ENCODE measurements around the gene KCNIP1. TPM values are rescaled to one million over a fixed set of nuclear protein-coding genes. Genes with fewer than 3 reads are reported as not detected.
"Not testable (repeated sequence)": the region's sequence is repeated elsewhere in the genome, so short reads cannot be mapped to it uniquely, and the experiment has no call there.

The KCNIP1 gene
- polyA plus RNA-seq, 12 donors: 2.4 to 6.0 (median 3.4) TPM; not detected in 2

DNA sequence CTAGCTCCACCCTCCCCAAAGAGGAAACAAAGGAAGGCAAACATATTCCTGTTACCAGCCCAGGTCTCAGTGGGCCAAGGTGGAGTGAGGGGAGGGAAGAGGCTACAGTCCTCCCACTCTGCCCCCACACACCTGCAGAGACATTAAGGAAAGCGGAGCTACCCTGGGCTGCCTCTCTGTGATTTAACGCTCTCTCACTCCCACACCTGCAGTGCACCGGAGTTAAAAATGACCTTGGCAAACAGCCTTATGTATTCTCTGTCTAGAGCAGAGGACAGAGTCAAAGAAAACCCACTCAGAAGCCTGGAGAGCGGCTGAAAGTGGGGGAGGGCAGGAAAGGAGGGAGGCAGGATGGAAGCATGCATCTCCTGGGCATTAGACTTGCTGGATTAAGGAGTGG, 32.7 kb downstream of the KCNIP1 start:
- no peak for DNase-seq

DNA sequence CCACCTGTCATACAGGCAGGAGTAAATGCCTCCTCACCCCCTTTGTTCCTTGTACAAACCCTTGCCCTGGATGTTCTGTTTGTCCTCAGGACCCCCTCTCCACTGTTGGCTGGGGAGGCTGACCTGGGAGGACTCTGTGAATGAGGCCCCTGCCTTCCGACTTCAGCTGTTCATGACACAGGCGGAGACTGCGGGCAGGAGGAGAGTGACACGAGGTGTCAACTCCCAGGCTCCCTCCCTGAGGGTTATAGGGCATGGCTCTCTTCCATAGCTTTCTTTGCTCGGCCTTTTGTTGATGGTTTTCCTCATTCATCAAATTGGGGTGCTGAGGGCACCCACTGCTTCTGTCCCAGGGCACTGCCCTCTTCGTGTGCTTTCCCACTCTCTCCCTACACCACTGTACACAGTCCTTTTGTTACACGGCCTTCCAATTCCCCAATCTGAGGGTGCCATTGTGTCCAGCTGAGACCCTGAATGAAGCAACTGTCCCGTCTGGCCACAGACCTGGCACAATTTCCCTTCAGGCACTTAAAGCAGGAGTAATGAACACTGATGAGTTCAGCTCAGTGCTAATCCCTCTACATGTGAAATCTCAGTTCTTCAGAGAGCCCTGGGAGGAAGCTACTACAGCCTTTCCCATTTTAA, 33.8 kb downstream of the KCNIP1 start:
- DNase-seq: no peak

DNA sequence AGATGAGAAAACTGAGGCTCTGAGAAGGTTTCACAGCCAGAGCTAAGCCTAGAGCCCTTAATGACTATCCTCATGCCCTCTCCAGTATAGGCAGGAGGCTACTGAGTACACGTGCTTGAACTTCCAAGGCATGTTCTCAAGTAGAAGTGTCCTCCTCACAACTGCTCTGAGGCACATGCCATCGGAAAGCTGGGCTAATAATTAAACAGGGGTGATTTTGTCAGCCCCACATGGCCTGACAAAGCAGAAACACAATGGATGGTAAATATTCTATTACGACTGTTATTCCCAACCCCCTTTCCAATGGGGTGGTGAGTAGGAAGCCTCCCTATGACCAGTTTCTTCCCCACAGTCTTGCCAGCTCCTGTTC, 34.3 kb downstream of the KCNIP1 start:
- DNase-seq: no peak

DNA sequence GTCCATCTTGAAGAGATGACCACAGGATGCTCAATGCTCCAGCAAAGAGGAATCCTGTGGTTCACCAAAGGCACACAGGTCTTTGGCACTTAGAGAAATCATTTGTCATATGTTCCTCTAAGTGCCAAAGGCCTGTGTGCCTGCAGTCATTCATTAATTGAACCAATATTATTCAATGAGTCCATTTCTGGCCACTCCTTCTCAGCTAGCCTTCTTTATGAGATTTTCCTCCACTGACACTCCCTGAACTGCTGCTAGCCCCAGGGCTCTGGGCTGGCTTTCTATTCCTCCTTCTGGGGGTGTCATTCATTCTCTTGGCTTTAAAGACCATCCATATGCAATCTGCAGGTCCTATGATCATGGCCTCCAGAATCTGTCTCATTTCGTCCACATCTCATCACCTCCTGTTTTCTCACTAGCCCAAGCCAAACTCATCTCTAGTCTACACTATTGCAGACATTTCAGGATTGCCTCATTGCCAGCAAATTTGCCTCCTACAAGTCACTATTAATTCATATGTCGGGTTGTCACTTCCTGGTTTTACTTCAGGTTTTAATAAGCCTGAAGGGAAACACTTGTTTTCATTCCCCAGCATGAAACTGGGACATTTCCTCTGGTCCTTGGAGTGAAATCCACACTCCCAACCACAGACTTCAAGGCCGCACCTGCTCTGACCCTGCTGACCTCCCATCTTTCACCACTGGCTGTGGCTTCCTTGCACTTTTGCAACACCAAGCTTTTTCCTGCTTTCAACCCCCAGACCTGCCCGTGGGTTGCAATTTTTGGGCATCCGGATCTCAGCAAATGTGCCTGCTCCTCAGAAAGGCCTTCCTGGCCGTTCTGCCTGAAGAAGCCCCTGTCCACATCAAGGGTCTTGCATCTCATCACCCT, 35.1 kb downstream of the KCNIP1 start:
- DNase-seq: no peak

DNA sequence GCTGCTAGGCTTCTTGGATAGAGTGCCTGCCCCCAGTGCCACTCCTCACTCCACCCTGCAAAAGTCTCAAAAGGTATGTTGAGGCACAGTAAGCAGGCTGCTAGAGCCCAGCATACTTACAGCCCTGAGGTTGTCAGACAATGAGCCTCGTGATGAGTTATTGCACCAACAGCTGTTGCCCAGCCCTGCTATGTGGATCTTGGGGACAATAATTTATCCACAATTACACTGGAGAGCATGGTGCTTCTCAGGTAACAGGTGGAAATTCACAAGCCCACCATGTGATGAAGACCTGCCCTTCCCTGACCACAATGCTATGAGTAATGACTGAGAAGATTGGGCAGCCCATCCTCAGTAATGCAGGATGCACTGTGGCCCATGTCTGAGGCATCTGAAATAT, 36.5 kb downstream of the KCNIP1 start:
- DNase-seq: no peak

DNA sequence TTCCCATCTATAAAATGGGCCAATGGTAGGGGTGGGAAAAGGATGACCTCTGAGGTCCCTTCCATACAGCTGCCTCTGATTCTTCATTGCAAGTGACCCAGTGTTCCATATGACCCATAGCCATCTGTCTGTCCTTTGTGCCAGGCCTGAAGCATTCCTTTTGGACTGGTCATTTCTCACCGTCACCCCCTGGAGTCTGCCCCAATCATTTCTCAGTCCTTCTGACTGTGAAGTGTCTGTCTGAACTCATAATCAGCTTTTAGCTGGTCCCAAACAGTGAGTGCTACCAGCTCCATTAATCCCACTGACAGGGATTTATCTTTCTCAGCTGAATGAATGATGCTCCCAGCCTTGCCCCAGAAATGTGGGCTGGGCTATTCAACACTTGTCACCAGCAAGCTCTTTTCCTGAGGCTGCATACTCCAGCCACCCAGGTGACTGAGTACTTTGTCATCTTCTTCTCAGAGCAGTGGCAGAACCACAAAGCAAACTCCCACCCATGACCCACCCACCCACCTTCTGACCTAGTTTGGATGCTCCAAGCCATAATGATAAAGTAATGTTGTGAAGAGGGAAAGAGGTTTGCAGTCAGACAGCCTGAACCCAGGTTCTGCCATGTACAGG, 37.4 kb downstream of the KCNIP1 start:
- DNase-seq: no peak

DNA sequence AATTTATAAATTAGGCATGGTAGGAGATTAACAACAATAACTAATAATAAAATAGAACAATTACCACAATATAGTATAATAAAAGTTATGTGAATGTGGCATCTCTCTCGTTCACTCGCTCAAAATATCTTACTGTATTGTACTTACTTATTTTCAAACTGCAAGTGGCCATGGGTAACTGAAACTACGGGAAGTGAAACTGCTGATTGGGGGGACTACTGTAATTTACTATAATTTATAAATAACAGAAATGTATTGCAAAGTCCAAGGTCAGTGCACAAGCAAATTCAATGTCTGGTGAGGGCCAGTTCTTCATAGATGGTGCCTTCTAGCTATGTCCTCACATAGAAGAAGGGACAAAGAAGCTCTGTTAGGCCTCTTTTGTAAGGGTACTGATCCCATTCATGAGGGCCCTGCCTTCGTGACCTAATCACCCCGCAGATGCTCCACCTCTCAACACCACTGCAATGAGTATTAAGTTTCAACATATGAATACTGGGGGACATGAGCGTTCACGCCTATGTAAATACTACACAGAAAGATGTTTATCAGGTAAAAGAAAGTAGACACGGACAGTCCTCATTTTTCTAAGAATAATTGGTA, 39.0 kb downstream of the KCNIP1 start:
- DNase-seq: no peak

DNA sequence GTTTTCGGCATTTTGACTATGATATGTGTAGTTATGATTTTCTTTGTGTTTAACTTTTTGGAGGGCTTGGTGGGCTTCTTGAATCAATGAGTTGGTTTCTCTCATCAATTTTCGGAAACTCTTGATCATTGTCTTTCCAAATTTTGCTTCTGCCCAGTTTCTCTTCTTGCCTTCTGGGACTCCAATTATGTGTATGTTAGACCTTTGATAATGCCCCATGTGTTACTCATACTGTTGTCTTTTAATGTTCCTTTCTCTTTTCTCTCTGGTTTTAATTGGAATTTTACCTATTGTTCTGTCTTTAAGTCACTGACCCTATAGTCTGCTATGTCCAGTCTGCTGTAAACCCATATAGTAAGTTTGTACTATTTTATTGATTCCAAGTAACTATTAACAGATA, 41.5 kb downstream of the KCNIP1 start:
- DNase-seq: no peak

DNA sequence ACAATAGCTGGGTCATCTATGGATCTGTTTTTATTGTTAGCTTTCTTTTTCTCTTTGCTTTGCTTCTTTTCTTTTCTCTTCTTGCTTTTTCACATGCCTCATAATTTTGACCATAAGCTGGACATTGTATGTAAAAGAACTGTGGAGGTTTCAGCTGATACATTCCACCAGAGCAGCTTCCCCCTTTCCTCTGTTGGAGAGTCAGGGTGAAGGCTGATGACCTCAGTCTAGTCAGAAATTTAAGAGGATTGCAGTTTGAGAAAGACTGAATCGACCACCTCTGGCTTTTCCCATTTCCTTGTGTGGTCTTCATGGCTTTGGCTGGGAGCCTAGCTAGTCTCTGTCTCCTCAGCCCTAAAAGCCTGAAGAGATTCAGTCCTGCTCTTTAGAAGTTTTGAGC, 42.0 kb downstream of the KCNIP1 start:
- DNase-seq: no peak

DNA sequence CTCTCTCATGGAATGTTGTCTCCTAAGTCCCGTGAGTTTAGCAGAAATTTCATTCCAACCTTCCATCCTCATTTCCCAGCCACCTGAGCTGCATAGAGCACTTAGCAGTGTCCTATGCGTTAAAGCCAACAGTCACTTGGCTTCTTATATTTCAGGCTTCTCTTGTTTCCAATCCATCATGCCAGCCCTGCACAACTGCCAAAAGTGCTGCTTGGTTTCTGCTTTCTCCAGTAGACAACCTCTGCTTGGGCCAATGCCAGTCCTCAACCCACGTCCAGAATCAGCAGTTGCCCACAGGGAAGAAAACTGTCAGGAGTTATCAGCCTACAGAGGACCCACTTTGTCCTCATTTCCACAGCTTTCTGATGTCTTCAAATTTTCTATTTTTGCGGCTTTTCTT, 42.5 kb downstream of the KCNIP1 start:
- no peak for DNase-seq

DNA sequence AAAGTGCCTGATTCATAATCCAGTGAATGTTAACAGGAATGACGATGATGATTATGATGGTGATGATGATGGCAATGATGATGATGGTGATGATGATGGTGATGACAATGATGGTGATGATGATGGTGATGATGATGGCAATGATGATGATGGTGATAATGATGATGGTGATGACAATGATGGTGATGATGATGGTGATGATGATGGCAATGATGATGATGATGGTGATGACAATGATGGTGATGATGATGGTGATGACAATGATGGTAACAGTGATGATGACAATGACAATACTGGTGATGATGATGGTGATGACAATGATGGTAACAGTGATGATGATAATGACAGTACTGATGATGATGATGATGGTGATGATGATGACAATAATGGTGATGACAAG, 46.6 kb downstream of the KCNIP1 start:
- DNase-seq: not testable (repeated sequence)

DNA sequence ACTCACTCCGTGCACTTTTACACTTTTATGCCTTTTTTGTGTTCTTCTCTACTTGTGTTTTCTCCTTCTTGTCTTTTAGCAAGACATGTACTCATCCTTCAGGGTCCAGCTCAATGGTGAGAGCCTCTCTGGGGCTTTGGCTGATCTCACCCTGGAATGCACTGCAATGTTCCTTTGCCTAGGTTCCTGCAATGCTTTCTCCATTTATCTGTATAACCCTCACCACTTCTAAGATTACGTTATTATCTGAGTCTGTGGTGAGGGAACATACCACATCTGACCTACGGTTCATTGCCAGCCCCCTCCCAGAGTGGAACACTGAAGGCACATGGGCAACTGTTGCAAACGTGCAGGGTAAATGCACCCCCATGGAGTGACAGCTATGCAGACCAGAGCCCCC, 47.3 kb downstream of the KCNIP1 start:
- DNase-seq: no peak

DNA sequence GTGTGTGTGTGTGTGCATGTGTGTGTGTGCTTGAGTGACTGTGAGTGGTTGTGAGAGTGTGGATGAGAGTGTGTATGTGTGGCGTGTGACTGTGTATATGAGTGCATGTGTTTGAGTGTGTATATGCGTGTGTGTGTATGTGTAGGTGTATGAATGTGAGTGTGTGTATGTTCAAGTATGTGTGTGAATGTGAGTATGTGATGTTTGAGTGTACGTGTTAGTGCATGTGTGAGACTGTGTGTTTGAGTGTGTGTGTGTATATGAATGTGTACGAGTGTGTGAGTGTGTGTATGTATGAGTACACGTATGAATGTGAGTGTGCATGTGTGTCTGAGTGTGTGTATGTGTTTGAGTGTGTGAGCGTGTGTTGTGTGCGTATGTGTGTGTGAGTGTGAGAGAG, 47.8 kb downstream of the KCNIP1 start:
- no peak for DNase-seq

DNA sequence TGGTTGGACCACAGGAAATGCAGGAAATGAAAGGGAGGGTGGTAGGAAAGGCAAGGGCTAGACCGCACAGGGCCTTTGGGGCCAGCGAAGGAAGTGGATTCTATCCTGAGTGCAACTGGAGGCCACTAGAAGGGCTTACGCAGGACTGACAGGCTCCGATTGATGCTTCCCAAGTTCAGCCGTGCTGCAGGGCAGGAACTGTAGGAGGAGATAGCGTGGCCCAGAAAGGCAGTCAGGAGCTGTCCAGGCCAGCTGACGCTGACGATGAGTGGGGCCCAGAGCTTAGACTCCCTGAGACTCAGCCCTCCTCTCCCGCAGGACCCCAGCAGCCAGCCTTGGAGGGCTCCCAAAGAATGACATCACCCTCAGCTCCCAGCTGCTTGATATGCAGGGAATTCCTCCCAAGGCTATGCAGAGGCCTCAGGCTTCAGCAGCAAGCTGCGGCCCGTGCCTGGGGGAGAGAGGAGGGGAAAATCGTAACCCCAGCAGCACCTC, 48.8 kb downstream of the KCNIP1 start:
- DNase-seq: peak; percentile 94

DNA sequence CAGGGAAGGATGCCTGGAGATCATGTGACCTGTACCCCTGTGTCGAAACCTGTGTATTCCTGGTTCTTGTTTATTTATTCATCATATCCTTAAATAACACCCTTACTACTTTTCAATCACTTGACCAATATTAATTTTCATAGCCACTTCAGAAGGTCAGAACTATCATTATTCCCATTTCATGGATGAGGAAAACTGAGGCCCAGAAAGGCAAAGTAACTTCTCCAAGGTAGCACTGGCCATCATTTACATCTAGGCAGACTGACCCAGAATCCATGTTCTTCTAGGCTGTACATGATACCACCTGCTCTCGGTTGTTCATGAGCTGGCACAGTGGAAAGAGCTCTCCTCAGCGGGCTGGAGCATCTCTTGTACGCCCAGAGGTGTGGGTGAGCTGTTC, 49.4 kb downstream of the KCNIP1 start:
- no peak for DNase-seq

DNA sequence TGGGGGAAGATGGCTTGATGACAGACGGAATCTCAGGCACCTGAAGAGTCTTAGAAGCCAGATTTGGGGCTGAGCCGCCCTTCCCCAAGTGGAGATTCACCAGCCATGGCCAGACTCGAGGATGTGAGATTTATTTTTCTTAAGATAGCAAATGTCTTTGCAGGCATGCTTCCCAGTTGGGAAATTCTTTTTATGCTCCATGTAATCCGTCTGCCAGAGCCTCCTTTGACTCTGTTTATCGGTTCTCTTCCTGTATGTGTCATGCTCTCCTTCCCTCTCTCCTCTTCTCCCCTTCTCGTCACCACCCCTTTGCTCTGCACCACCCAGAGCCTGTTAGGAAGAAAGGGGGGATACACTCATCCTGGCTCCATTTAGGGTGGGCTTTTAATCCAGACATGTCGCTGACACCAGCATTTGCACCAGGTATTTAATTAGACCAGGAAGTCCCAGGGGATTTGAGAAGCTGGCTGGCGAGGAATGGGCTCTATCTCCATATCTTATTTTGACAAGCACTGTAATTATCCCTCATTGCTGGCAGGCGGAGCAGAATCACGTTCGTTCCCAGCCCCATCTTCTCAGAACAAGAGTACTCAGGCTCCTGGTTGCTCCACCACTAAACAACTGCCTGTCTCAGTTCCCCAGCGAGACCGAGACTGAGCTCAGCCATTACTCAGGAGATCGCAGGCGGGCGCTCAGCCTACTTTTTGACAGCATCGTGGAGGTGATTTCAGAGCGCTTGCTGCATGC, 50.9 kb downstream of the KCNIP1 start:
- no peak for DNase-seq

DNA sequence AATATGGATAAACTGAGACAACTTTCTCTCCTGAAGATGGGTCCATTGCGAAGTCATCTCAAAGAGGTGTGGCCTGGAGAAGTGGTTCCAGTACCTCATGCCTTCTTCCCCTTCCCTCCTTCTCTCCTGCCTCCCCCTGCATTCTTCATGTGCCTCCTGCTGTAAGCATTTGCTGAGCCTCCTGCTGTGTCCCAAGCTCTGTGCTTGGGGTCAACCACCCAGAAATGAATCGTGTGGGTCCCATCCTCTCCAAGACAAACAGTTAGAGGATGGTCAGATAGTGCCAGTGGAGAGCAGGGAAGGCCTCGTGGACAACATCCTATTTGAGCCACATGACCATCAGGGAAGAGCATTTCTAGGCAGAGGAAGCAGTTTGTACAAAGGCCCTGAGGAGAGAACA, 53.5 kb downstream of the KCNIP1 start:
- DNase-seq: no peak

DNA sequence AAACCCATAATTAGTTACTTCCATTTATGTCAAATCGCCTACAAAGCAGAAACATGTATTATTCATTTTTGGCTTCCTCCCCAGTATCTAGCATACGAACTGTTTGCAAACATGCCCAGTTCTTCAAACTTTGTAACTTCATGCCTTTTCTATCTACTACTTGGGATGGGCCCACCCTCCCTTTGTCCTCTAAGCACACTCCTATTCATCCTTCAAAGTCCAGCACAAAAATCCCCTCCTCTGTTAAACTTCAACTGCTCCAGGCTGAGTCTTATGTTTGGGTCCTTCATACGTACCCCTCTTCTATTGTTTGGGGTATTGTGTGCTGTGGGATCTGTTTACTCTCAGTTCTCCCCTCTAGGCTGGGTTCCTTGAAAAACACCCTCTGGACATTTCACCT, 55.5 kb downstream of the KCNIP1 start:
- DNase-seq: no peak

DNA sequence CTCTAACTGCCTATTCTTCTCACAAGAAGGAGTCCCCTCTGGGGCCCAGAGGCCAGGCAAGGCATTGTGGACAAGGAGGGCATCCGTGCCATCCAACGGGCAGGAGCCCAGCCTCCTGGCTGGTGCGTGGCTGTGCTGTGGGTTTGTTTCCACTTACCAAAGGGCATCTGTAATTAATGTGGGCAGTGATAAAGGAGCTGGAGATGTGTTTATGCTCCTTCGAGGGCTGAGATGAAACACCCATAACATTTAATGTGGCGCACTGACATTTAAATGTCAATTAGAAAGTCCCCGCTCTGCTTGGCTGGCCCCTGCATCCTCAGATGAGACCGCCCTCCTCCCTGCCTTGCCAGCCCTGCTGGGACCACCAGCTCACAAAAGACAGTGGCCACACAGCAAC, 57.1 kb downstream of the KCNIP1 start:
- DNase-seq: no peak

DNA sequence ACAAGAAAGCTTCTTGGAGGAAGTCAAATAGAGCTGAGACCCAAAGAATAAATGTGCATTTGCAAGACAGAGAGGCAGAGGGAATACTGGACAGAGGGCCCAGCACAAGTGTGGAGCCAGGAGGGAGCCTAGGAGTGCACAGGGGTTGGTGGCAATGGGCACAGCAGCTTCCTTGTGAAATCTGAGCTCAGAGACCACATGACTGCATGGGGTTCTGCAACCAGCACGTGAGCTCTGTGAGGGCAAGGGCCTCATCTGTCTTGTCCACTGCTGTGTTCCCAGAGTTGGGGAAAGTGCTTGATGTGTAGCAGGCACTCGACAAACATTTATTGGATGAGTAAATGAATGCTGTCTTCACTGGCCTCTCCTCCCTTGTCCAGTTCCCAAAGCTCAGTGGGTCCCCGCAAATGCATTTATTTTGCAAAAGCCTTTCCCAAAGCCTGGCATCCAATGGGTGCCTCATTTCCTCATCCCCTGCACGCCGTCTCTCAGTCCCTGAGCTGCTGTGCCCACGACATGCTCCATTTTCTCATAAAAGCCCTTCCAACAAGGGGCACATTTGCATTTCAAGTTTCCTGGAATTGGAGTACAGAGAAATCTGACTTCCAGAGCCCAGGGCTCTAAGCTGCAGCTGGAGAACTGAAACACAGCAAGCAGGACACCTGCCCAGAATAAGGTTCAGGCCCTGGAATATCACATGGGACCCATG, 58.5 kb downstream of the KCNIP1 start:
- DNase-seq: no peak

DNA sequence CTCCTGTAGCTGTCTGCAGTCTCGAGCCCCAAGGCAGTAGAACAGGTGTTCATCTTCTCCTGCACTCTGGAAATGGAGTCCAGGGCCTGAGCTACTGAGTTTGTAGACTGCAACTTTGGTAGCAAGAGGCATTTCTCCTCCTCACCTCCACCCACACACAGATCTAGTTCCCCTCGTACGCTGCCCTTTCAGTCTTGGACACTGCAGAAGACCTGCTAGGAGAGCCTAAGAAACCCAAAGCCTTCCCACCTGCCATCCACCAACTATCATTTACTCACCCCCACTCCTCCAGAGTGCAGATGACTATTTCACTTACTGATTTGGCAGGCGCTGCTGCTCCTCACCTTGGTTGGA, 59.0 kb downstream of the KCNIP1 start:
- no peak for DNase-seq

Data from muscle of arm (tissue), 12 donors.